ENCODE data around the gene TBC1D16. TPM values are rescaled to one million over a fixed set of nuclear protein-coding genes. Genes with fewer than 3 reads are reported as not detected.

The TBC1D16 gene
- total RNA-seq, 4 donors from 2014 or later, result 6.4 to 20.2 (median 11.5) TPM

GRCh38 chr17:79892457-79893241, 143.0 kb downstream of the TBC1D16 start:
- no peak overlapping the region for H3K27ac ChIP-seq
- no peak overlapping the region for H3K4me3 ChIP-seq
- intact Hi-C loops (cut with DNase I), result no loop called here
- peaks cover 0 to 26% (median 6%) of the 10 kb centered on the region in 3 donors for H3K4me1 ChIP-seq
- no peaks in the 10 kb centered on the region for H3K36me3 ChIP-seq
- WGBS, 2 donors, result 46 to 52% methylated on average over 9 to 10 of the region's 11 CpGs
- no peaks in the 10 kb centered on the region for H3K9me3 ChIP-seq
- H3K27me3 ChIP-seq, result peaks cover 0 to 82% (median 0%) of the 10 kb centered on the region in 4 donors
- TF ChIP-seq CTCF (IDR thresholded peaks at IDR 0.05) (no peak), POLR2A (IDR thresholded peaks at IDR 0.05) (no peak)
- no peak for DNase-seq

- Histone ChIP-seq H3K27me3 (peaks cover 0 to 84% (median 0%) of the 10 kb centered on the region in 4 donors), H3K36me3 (no peaks in the 10 kb centered on the region), H3K9me3 (no peaks in the 10 kb centered on the region), H3K27ac (no peak overlapping the region), H3K4me3 (no peak overlapping the region), H3K4me1 (peaks cover 0 to 26% (median 6%) of the 10 kb centered on the region in 3 donors)
- no peak for TF ChIP-seq POLR2A (IDR thresholded peaks at IDR 0.05)
- no peak for TF ChIP-seq CTCF (IDR thresholded peaks at IDR 0.05)
- intact Hi-C loops (cut with DNase I), result no loop called here
- no peak for DNase-seq
- WGBS, 2 donors, result 75% methylated on average over 16 of the region's 16 CpGs
Measured at GRCh38 chr17:79891113-79891730, 144.4 kb downstream of the TBC1D16 start.

GRCh38 chr17:79890706-79891105, 145.0 kb downstream of the TBC1D16 start:
- H3K4me1 ChIP-seq, result peaks cover 0 to 26% (median 6%) of the 10 kb centered on the region in 3 donors
- no peaks in the 10 kb centered on the region for H3K36me3 ChIP-seq
- H3K4me3 ChIP-seq, result no peak overlapping the region
- H3K9me3 ChIP-seq, result no peaks in the 10 kb centered on the region
- no peak overlapping the region for H3K27ac ChIP-seq
- TF ChIP-seq CTCF (IDR thresholded peaks at IDR 0.05), result no peak
- TF ChIP-seq POLR2A (IDR thresholded peaks at IDR 0.05), result no peak
- no peak for DNase-seq
- H3K27me3 ChIP-seq, result peaks cover 0 to 84% (median 0%) of the 10 kb centered on the region in 4 donors
- intact Hi-C loops (cut with DNase I), result no loop called here
- 16 to 67% methylated on average over 1 to 5 of the region's 9 CpGs for WGBS, 2 donors

- Histone ChIP-seq H3K4me1 (peaks cover 0 to 26% (median 6%) of the 10 kb centered on the region in 3 donors), H3K4me3 (no peak overlapping the region), H3K27ac (no peak overlapping the region), H3K9me3 (no peaks in the 10 kb centered on the region), H3K27me3 (peaks cover 0 to 85% (median 0%) of the 10 kb centered on the region in 4 donors), H3K36me3 (no peaks in the 10 kb centered on the region)
- DNase-seq, result no peak
- WGBS, 2 donors, result 74 to 82% methylated on average over 7 to 16 of the region's 22 CpGs
- no peak for TF ChIP-seq POLR2A (IDR thresholded peaks at IDR 0.05)
- intact Hi-C loops (cut with DNase I), result no loop called here
Measured at GRCh38 chr17:79888811-79889634, 146.6 kb downstream of the TBC1D16 start.

GRCh38 chr17:79888009-79888540, 147.6 kb downstream of the TBC1D16 start:
- intact Hi-C loops (cut with DNase I), result no loop called here
- DNase-seq, result no peak
- Histone ChIP-seq H3K4me3 (no peak overlapping the region), H3K27ac (no peak overlapping the region), H3K36me3 (no peaks in the 10 kb centered on the region), H3K27me3 (peaks cover 0 to 83% (median 0%) of the 10 kb centered on the region in 4 donors), H3K9me3 (no peaks in the 10 kb centered on the region), H3K4me1 (peaks cover 0 to 26% (median 6%) of the 10 kb centered on the region in 3 donors)
- TF ChIP-seq CTCF (IDR thresholded peaks at IDR 0.05) (no peak), POLR2A (IDR thresholded peaks at IDR 0.05) (no peak)
- WGBS, 2 donors, result 91 to 92% methylated on average over 9 to 10 of the region's 17 CpGs

All from esophagus squamous epithelium (tissue), 5 donors.